Stimulated activated naive CD8-positive, alpha-beta T cell treated with anti-CD3 and anti-CD28 coated beads, Interleukin-15, amount 100 ng/mL, for 72 hours (primary cell): Measurements from ENCODE around the gene VTI1A.
"Not testable (repeated sequence)": the region's sequence is repeated elsewhere in the genome, so short reads cannot be mapped to it uniquely, and the experiment has no call there.

ENCODE experiments used
- ATAC-seq: fragments of 150-1000 bp; cut with Tn5 transposase; 2 replicates; pipeline ENCODE4 v1.10.0; 2021; ENCODE audit warnings: mild to moderate bottlenecking, moderate library complexity
- DNase-seq, 2 donors: peaks; one replicate each; pipeline ENCODE4 v3.0.0; 2021 to 2022
- H3K27ac Mint-ChIP-seq, 2 donors: one replicate each; pipeline ENCODE4 v1.8.0; 2022; ENCODE audit warnings: mild to moderate bottlenecking in 2 of 2, mixed read lengths in 2 of 2, moderate library complexity in 2 of 2
- H3K27me3 Mint-ChIP-seq: one replicate; pipeline ENCODE4 v1.8.0; 2022; ENCODE audit warnings: mixed read lengths
- H3K4me1 Mint-ChIP-seq: one replicate; pipeline ENCODE4 v1.8.0; 2022; ENCODE audit warnings: mild to moderate bottlenecking, mixed read lengths
- H3K4me3 Mint-ChIP-seq, 2 donors: one replicate each; pipeline ENCODE4 v1.8.0; 2022; ENCODE audit warnings: mild to moderate bottlenecking in 2 of 2, mixed read lengths in 2 of 2, moderate library complexity in 1 of 2
- H3K9me3 Mint-ChIP-seq, 2 donors: one replicate each; pipeline ENCODE4 v1.8.0; 2022; ENCODE audit warnings: mixed read lengths in 2 of 2

VTI1A gene

GRCh38 chr10:112724404-112724991 lies 277.5 kb downstream of the VTI1A start:
- Mint-ChIP-seq H3K27me3 (no peaks in the 10 kb centered on the region), H3K27ac (no peak overlapping the region), H3K4me1 (no peaks in the 10 kb centered on the region), H3K9me3 (no peaks in the 10 kb centered on the region), H3K4me3 (no peak overlapping the region)
- DNase-seq (no peak), ATAC-seq (no peak)

GRCh38 chr10:112728118-112728883 lies 281.3 kb downstream of the VTI1A start:
- Mint-ChIP-seq H3K4me3 (no peak overlapping the region), H3K27ac (peak overlapping the region in 1 of 2 donors; percentile 27), H3K9me3 (no peaks in the 10 kb centered on the region), H3K4me1 (no peaks in the 10 kb centered on the region), H3K27me3 (no peaks in the 10 kb centered on the region)
- DNase-seq (no peak), ATAC-seq (no peak)

GRCh38 chr10:112728997-112729396 lies 282.0 kb downstream of the VTI1A start:
- no peaks in the 10 kb centered on the region for H3K27me3 Mint-ChIP-seq
- DNase-seq (no peak), ATAC-seq (no peak)
- no peak overlapping the region for H3K4me3 Mint-ChIP-seq
- H3K27ac Mint-ChIP-seq = no peak overlapping the region
- no peaks in the 10 kb centered on the region for H3K9me3 Mint-ChIP-seq
- no peaks in the 10 kb centered on the region for H3K4me1 Mint-ChIP-seq

GRCh38 chr10:112731450-112731849 lies 284.4 kb downstream of the VTI1A start:
- not testable (repeated sequence) for H3K27ac Mint-ChIP-seq, H3K4me3 Mint-ChIP-seq, DNase-seq, H3K27me3 Mint-ChIP-seq, ATAC-seq, H3K9me3 Mint-ChIP-seq, H3K4me1 Mint-ChIP-seq

GRCh38 chr10:112732277-112732921 lies 285.4 kb downstream of the VTI1A start:
- H3K9me3 Mint-ChIP-seq = no peaks in the 10 kb centered on the region
- no peak overlapping the region for H3K27ac Mint-ChIP-seq
- no peaks in the 10 kb centered on the region for H3K4me1 Mint-ChIP-seq
- H3K27me3 Mint-ChIP-seq = no peaks in the 10 kb centered on the region
- H3K4me3 Mint-ChIP-seq = no peak overlapping the region
- DNase-seq (no peak), ATAC-seq (no peak)

GRCh38 chr10:112735041-112735695 lies 288.2 kb downstream of the VTI1A start:
- no peak for ATAC-seq
- DNase-seq = no peak
- H3K4me1 Mint-ChIP-seq = no peaks in the 10 kb centered on the region
- no peaks in the 10 kb centered on the region for H3K27me3 Mint-ChIP-seq
- no peaks in the 10 kb centered on the region for H3K9me3 Mint-ChIP-seq
- no peak overlapping the region for H3K4me3 Mint-ChIP-seq
- H3K27ac Mint-ChIP-seq = no peak overlapping the region

GRCh38 chr10:112738606-112739591 lies 291.9 kb downstream of the VTI1A start:
- no peak overlapping the region for H3K27ac Mint-ChIP-seq
- H3K4me1 Mint-ChIP-seq = no peaks in the 10 kb centered on the region
- H3K27me3 Mint-ChIP-seq = no peaks in the 10 kb centered on the region
- ATAC-seq = no peak
- H3K4me3 Mint-ChIP-seq = no peak overlapping the region
- H3K9me3 Mint-ChIP-seq = no peaks in the 10 kb centered on the region
- no peak for DNase-seq

GRCh38 chr10:112739592-112740353 lies 292.8 kb downstream of the VTI1A start:
- Mint-ChIP-seq H3K27ac (no peak overlapping the region), H3K4me1 (no peaks in the 10 kb centered on the region), H3K4me3 (no peak overlapping the region), H3K9me3 (no peaks in the 10 kb centered on the region), H3K27me3 (no peaks in the 10 kb centered on the region)
- no peak for ATAC-seq
- DNase-seq = no peak

GRCh38 chr10:112741830-112742402 lies 294.9 kb downstream of the VTI1A start:
- H3K27me3 Mint-ChIP-seq = no peaks in the 10 kb centered on the region
- ATAC-seq (no peak), DNase-seq (no peak)
- peak overlapping the region in 1 of 2 donors; percentile 61 for H3K27ac Mint-ChIP-seq
- no peaks in the 10 kb centered on the region for H3K9me3 Mint-ChIP-seq
- H3K4me3 Mint-ChIP-seq = no peak overlapping the region
- no peaks in the 10 kb centered on the region for H3K4me1 Mint-ChIP-seq

GRCh38 chr10:112744181-112745096 lies 297.4 kb downstream of the VTI1A start:
- no peak overlapping the region for H3K27ac Mint-ChIP-seq
- H3K4me3 Mint-ChIP-seq = no peak overlapping the region
- DNase-seq (no peak), ATAC-seq (no peak)
- no peaks in the 10 kb centered on the region for H3K27me3 Mint-ChIP-seq
- no peaks in the 10 kb centered on the region for H3K4me1 Mint-ChIP-seq
- H3K9me3 Mint-ChIP-seq = no peaks in the 10 kb centered on the region

GRCh38 chr10:112746329-112746728 lies 299.3 kb downstream of the VTI1A start:
- no peak overlapping the region for H3K27ac Mint-ChIP-seq
- ATAC-seq = no peak
- no peaks in the 10 kb centered on the region for H3K27me3 Mint-ChIP-seq
- H3K4me3 Mint-ChIP-seq = no peak overlapping the region
- DNase-seq = no peak
- no peaks in the 10 kb centered on the region for H3K4me1 Mint-ChIP-seq
- no peaks in the 10 kb centered on the region for H3K9me3 Mint-ChIP-seq

GRCh38 chr10:112750427-112751167 lies 303.6 kb downstream of the VTI1A start:
- no peak overlapping the region for H3K27ac Mint-ChIP-seq
- H3K9me3 Mint-ChIP-seq = no peaks in the 10 kb centered on the region
- no peak overlapping the region for H3K4me3 Mint-ChIP-seq
- ATAC-seq = no peak
- DNase-seq = no peak
- H3K4me1 Mint-ChIP-seq = no peaks in the 10 kb centered on the region
- no peaks in the 10 kb centered on the region for H3K27me3 Mint-ChIP-seq

GRCh38 chr10:112751651-112752050 lies 304.6 kb downstream of the VTI1A start:
- Mint-ChIP-seq H3K27ac (no peak overlapping the region), H3K27me3 (no peaks in the 10 kb centered on the region), H3K4me1 (no peaks in the 10 kb centered on the region), H3K4me3 (no peak overlapping the region), H3K9me3 (no peaks in the 10 kb centered on the region)
- DNase-seq (no peak), ATAC-seq (no peak)
